ENCODE measurements around the gene DISC1.

DISC1 gene

DNA sequence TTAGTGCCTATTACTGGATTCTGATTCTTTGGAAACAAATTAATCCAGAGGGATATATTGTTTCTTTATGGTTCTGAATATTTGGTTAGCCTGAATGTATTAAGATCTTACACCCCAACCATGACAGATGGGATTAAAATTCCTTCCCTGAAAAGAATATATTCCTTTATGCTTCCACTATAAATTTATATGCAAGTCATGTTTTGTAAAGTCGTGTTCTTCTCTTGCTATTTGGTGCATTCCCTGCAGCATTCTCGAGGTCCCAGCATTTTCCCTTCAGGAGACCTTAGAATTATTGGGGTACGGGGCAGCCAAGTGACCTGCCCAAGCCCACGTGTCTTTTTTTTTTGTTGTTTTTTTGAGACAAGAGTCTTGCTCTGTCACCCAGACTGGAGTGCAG is 62.4 kb downstream of the DISC1 start:
- TF ChIP-seq, protein P1, sequence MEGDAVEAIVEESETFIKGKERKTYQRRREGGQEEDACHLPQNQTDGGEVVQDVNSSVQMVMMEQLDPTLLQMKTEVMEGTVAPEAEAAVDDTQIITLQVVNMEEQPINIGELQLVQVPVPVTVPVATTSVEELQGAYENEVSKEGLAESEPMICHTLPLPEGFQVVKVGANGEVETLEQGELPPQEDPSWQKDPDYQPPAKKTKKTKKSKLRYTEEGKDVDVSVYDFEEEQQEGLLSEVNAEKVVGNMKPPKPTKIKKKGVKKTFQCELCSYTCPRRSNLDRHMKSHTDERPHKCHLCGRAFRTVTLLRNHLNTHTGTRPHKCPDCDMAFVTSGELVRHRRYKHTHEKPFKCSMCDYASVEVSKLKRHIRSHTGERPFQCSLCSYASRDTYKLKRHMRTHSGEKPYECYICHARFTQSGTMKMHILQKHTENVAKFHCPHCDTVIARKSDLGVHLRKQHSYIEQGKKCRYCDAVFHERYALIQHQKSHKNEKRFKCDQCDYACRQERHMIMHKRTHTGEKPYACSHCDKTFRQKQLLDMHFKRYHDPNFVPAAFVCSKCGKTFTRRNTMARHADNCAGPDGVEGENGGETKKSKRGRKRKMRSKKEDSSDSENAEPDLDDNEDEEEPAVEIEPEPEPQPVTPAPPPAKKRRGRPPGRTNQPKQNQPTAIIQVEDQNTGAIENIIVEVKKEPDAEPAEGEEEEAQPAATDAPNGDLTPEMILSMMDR (IDR thresholded peaks at IDR 0.05): no peak
- Mint-ChIP-seq H3K9me3 (peaks cover 33% of the 10 kb centered on the region), H3K4me1 (peaks cover 36% of the 10 kb centered on the region), H3K27ac (no peak overlapping the region), H3K27me3 (ENCODE audit: low read depth, poor library complexity) (peaks cover 4% of the 10 kb centered on the region), H3K36me3 (ENCODE audit: low read depth) (peaks cover 23% of the 10 kb centered on the region), H3K4me3 (no peak overlapping the region)
- DNase-seq: no peak

DNA sequence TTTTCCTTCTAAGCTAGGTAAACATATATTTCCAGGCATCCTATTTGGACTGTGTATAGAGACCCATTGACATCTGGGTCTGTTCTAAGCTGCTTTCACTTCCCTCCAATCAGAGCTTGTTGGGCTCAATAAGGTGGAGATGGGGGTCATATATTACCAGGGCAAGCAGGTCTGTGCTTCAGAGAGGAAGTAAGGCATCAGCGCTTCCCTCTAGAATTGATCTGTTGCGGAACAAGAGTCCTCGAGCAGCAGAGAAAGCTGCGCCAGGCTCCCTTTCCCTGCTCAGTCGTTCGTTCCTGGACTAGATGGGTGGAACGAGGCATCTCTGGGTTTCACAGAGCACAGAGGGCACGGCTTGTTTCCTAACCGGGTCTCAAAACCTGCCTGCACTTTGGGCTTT is 63.5 kb downstream of the DISC1 start:
- H3K36me3 Mint-ChIP-seq (ENCODE audit: low read depth): peaks cover 20% of the 10 kb centered on the region
- peaks cover 25% of the 10 kb centered on the region for H3K9me3 Mint-ChIP-seq
- TF ChIP-seq, protein P1 (IDR thresholded peaks at IDR 0.05): no peak
- H3K4me1 Mint-ChIP-seq: peaks cover 45% of the 10 kb centered on the region
- peak overlapping the region; percentile 79 for H3K27ac Mint-ChIP-seq
- H3K27me3 Mint-ChIP-seq (ENCODE audit: low read depth, poor library complexity): peaks cover 4% of the 10 kb centered on the region
- no peak overlapping the region for H3K4me3 Mint-ChIP-seq
- DNase-seq: no peak

DNA sequence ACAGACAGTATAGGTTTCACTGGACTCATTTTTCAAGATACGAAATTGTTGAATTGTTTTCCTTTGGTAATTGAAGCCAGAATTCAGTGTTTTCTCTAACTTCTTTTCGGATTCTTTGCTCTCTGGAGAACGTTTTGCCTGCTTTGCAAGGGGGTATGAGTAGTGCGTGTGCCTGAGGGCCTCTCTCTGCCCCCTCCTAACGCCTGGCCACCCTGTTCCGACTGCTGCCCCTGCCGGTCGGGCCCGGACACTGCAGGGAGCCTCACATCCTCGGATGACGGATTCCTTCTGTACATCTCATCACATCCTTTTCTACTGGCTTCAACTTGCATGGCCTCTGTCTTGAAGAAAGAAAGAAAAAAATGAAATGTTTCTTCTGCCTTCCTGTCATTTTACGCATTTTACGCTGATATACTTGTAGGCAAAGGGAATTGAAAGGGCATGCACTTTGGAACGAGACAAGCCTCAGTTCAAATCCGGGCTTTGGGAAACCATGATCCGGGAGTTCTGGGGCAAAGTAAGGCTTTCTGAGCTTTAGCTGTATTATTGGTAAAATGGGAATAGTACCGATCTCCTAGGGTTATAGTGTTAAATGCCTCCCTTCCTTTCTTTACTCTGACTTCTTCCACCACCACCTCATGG is 65.1 kb downstream of the DISC1 start:
- H3K4me1 Mint-ChIP-seq: peaks cover 62% of the 10 kb centered on the region
- no peak overlapping the region for H3K4me3 Mint-ChIP-seq
- TF ChIP-seq, protein P1 (IDR thresholded peaks at IDR 0.05): peak; percentile 69

DNA sequence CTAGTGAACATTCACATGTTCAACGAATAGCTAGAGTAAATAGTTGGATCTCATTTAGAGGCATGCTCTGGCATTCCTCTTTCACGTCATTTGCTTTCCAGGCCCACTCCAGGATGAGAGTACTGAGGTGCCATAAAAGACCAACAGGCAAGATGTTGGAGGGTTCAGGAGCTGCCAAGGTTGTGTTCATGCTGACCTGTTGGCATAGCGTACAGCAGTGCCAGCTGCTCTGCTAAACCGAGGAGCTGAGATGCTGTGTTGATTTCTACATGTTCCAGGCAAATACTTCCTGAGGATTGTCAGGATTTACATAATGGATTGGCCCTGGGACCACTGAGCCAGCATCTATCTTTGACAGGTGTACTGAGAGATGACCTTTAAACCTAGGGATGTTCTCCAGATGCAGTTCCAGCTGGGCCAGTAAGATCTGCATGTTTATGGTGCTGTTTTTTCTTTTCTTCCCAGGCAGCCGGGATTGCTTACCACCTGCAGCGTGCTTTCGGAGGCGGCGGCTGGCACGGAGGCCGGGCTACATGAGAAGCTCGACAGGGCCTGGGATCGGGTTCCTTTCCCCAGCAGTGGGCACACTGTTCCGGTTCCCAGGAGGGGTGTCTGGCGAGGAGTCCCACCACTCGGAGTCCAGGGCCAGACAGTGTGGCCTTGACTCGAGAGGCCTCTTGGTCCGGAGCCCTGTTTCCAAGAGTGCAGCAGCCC is 66.9 kb downstream of the DISC1 start:
- Mint-ChIP-seq H3K4me3 (no peak overlapping the region), H3K27ac (no peak overlapping the region), H3K27me3 (ENCODE audit: low read depth, poor library complexity) (peaks cover 7% of the 10 kb centered on the region), H3K9me3 (peaks cover 4% of the 10 kb centered on the region), H3K36me3 (ENCODE audit: low read depth) (peaks cover 4% of the 10 kb centered on the region), H3K4me1 (peaks cover 66% of the 10 kb centered on the region)
- TF ChIP-seq, protein P1 (IDR thresholded peaks at IDR 0.05): no peak
- no peak for DNase-seq

More for the DNA sequence above, 65.1 kb downstream of the DISC1 start:
- H3K36me3 Mint-ChIP-seq (ENCODE audit: low read depth): peaks cover 16% of the 10 kb centered on the region
- peak; percentile 57 for DNase-seq
- H3K9me3 Mint-ChIP-seq: peaks cover 20% of the 10 kb centered on the region
- peaks cover 7% of the 10 kb centered on the region for H3K27me3 Mint-ChIP-seq (ENCODE audit: low read depth, poor library complexity)
- peak overlapping the region; percentile 66 for H3K27ac Mint-ChIP-seq

DNA sequence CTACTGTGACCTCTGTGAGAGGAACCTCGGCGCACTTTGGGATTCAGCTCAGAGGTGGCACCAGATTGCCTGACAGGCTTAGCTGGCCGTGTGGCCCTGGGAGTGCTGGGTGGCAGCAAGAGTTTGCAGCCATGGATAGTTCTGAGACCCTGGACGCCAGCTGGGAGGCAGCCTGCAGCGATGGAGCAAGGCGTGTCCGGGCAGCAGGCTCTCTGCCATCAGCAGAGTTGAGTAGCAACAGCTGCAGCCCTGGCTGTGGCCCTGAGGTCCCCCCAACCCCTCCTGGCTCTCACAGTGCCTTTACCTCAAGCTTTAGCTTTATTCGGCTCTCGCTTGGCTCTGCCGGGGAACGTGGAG is 67.5 kb downstream of the DISC1 start:
- H3K36me3 Mint-ChIP-seq (ENCODE audit: low read depth): peaks cover 4% of the 10 kb centered on the region
- H3K27ac Mint-ChIP-seq: no peak overlapping the region
- DNase-seq: no peak
- H3K9me3 Mint-ChIP-seq: peaks cover 4% of the 10 kb centered on the region
- peaks cover 66% of the 10 kb centered on the region for H3K4me1 Mint-ChIP-seq
- peaks cover 7% of the 10 kb centered on the region for H3K27me3 Mint-ChIP-seq (ENCODE audit: low read depth, poor library complexity)
- TF ChIP-seq, protein P1 (IDR thresholded peaks at IDR 0.05): no peak
- H3K4me3 Mint-ChIP-seq: no peak overlapping the region
